Upper lobe of right lung (tissue), 1 donor: ENCODE results near the gene ELN. TPM values are rescaled to one million over a fixed set of nuclear protein-coding genes. Genes with fewer than 3 reads are reported as not detected.
A peak's percentile ranks its signal among the peaks of the same experiment; 100 is the strongest.

Experiments used
- ATAC-seq: fragments of 200-7000 bp; cut with Tn5 transposase; one replicate; pipeline ENCODE4 v1.9.1; 2020; ENCODE audit warnings: mild to moderate bottlenecking, moderate library complexity
- DNase-seq: peaks from one replicate; pipeline ENCODE4 v3.0.0-alpha.2; 2020
- H3K27ac ChIP-seq: fragments of 200-600 bp; one replicate; pipeline ENCODE4 v1.8.0; 2022
- H3K27me3 ChIP-seq: fragments of 200-600 bp; one replicate; pipeline ENCODE4 v1.8.0; 2022; ENCODE audit warnings: mild to moderate bottlenecking
- H3K36me3 ChIP-seq: fragments of 200-600 bp; one replicate; pipeline ENCODE4 v1.8.0; 2022
- H3K4me1 ChIP-seq: fragments of 200-600 bp; one replicate; pipeline ENCODE4 v1.8.0; 2022
- H3K4me3 ChIP-seq: fragments of 200-600 bp; one replicate; pipeline ENCODE4 v1.8.0; 2022; ENCODE audit warnings: mild to moderate bottlenecking
- H3K9me3 ChIP-seq: fragments of 200-600 bp; one replicate; pipeline ENCODE4 v1.8.0; 2022
- CTCF ChIP-seq: fragments of 200-600 bp; IDR thresholded peaks from one replicate; pipeline ENCODE4 v1.8.0; 2022; ENCODE audit warnings: antibody characterized with exemption
- intact Hi-C: fragments of 100-400 bp; cut with DNase I; formaldehyde crosslinking; loops from one replicate; pipeline ENCODE4 v1.11.0; 2022
- total RNA-seq: library from RNA; stranded (reverse); fragmentation: NEBNext Ultra II Directional; extraction: Animal tissue kit (Norgen Biotek cat#: 25700); gene quantifications from one replicate; pipeline ENCODE4 v1.2.1, GENCODE V29; 2021
- donor health status: DM: no; HTN: yes; CAD: no; lungs with severe emphysema.

ELN gene
- total RNA-seq, 1 donor from 2014 or later: 231 TPM

DNA sequence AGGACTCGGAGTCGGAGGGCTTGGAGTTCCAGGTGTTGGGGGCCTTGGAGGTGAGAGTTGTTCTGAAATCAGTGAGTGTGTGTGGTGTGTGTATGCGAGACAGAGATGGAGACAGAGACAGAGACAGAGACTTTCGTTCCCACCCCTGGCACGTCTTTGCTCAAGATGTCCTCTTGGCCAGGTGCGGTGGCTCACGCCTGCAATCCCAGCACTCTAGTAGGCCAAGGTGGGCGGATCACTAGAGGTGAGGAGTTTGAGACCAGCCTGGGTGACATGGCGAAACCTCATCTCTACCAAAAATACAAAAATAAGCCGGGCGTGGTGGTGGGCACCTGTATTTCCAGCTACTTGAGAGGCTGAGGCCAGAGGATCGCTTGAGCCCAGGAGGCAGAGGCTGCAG lies 35.7 kb downstream of the ELN start:
- Histone ChIP-seq H3K4me1 (peaks cover 11% of the 10 kb centered on the region), H3K27ac (no peak overlapping the region), H3K4me3 (no peak overlapping the region), H3K36me3 (peaks cover 39% of the 10 kb centered on the region), H3K9me3 (no peaks in the 10 kb centered on the region), H3K27me3 (no peaks in the 10 kb centered on the region)
- TF ChIP-seq CTCF: no peak
- intact Hi-C loops: no loop called here
- DNase-seq (no peak), ATAC-seq (no peak)

GRCh38 chr7:74064696-74065095 lies 36.7 kb downstream of the ELN start:
- Histone ChIP-seq H3K4me3 (no peak overlapping the region), H3K27me3 (no peaks in the 10 kb centered on the region), H3K27ac (no peak overlapping the region), H3K4me1 (peaks cover 11% of the 10 kb centered on the region), H3K9me3 (no peaks in the 10 kb centered on the region), H3K36me3 (peaks cover 29% of the 10 kb centered on the region)
- TF ChIP-seq CTCF: no peak
- ATAC-seq (no peak), DNase-seq (no peak)
- intact Hi-C loops: no loop called here

- no peak overlapping the region for H3K4me3 ChIP-seq
- ATAC-seq: no peak
- no peak for DNase-seq
- peaks cover 8% of the 10 kb centered on the region for H3K4me1 ChIP-seq
- no peaks in the 10 kb centered on the region for H3K27me3 ChIP-seq
- H3K9me3 ChIP-seq: no peaks in the 10 kb centered on the region
- intact Hi-C loops: no loop called here
- H3K36me3 ChIP-seq: peaks cover 19% of the 10 kb centered on the region
- TF ChIP-seq CTCF: no peak
- no peak overlapping the region for H3K27ac ChIP-seq
Measured at GRCh38 chr7:74066626-74067025, 38.7 kb downstream of the ELN start.

GRCh38 chr7:74068378-74069085 lies 40.6 kb downstream of the ELN start:
- H3K27ac ChIP-seq: no peak overlapping the region
- H3K27me3 ChIP-seq: no peaks in the 10 kb centered on the region
- H3K9me3 ChIP-seq: no peaks in the 10 kb centered on the region
- H3K4me3 ChIP-seq: no peak overlapping the region
- no peaks in the 10 kb centered on the region for H3K4me1 ChIP-seq
- no peak for ATAC-seq
- H3K36me3 ChIP-seq: peaks cover 4% of the 10 kb centered on the region
- intact Hi-C loops: no loop called here
- TF ChIP-seq CTCF: no peak
- DNase-seq: peak; percentile 40

DNA sequence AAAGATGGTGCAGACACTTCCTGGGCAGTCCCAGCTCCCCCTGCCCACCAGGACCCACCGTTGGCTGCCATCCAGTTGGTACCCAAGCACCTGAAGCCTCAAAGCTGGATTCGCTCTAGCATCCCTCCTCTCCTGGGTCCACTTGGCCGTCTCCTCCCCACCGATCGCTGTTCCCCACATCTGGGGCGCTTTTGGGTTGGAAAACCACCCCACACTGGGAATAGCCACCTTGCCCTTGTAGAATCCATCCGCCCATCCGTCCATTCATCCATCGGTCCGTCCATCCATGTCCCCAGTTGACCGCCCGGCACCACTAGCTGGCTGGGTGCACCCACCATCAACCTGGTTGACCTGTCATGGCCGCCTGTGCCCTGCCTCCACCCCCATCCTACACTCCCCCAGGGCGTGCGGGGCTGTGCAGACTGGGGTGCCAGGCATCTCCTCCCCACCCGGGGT lies 41.1 kb downstream of the ELN start:
- no peaks in the 10 kb centered on the region for H3K4me1 ChIP-seq
- peaks cover 4% of the 10 kb centered on the region for H3K36me3 ChIP-seq
- H3K4me3 ChIP-seq: no peak overlapping the region
- DNase-seq (peak; percentile 60), ATAC-seq (no peak)
- no peak overlapping the region for H3K27ac ChIP-seq
- intact Hi-C loops: no loop called here
- no peaks in the 10 kb centered on the region for H3K27me3 ChIP-seq
- H3K9me3 ChIP-seq: no peaks in the 10 kb centered on the region
- no peak for TF ChIP-seq CTCF
